Measurements from ENCODE around the gene GDPGP1.

- no peak for TF ChIP-seq POLR2A (IDR thresholded peaks at IDR 0.05)
- no peak for TF ChIP-seq CTCF (IDR thresholded peaks at IDR 0.05)
Observed at GRCh38 chr15:90225504-90226234, 8.3 kb upstream of the GDPGP1 start.
